ENCODE results near the gene ANGEL1. TPM values are rescaled to one million over a fixed set of nuclear protein-coding genes. Genes with fewer than 3 reads are reported as not detected.

ANGEL1 gene
- total RNA-seq, 1 donor from 2014 or later, result 9.6 TPM

DNA sequence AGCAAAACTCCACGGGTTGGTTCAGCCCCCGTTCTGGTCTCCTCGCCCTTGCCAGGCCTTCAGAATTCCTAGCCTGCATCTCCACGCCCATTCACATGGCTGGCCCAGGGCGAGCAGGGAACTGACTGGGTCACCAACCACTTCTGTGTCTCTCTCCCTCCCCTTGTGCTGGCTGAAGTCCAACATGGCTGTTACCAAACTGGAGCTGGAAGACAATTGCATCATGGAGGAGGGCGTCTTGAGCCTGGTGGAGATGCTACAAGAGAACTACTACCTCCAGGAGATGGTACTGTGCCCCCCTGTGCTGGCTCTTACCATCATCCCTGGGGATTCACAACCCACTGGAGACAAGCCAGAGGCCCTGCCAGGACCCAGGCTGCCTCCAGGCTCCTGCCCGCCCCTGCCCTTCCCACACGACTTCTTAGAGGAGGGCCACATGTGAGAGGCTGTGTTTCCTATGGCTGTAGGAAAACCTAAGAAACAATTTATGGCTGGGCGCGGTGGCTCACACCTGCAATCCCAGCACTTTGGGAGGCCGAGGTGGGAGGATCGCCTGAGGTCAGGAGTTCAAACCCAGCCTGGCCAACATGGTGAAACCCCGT, 23.4 kb upstream of the ANGEL1 start:
- no peak overlapping the region for H3K27ac Mint-ChIP-seq (ENCODE audit: unreplicated experiment)
- H3K4me3 Mint-ChIP-seq (ENCODE audit: unreplicated experiment), result no peak overlapping the region
- no peaks in the 10 kb centered on the region for H3K4me1 Mint-ChIP-seq (ENCODE audit: low read depth)
- H3K9me3 Mint-ChIP-seq (ENCODE audit: low read depth), result peaks cover 4% of the 10 kb centered on the region
- no peaks in the 10 kb centered on the region for H3K36me3 Mint-ChIP-seq (ENCODE audit: low read depth)
- no peak for DNase-seq (ENCODE audit: low spot score)
- H3K27me3 Mint-ChIP-seq (ENCODE audit: low read depth), result peaks cover 14% of the 10 kb centered on the region
- TF ChIP-seq, protein P1, sequence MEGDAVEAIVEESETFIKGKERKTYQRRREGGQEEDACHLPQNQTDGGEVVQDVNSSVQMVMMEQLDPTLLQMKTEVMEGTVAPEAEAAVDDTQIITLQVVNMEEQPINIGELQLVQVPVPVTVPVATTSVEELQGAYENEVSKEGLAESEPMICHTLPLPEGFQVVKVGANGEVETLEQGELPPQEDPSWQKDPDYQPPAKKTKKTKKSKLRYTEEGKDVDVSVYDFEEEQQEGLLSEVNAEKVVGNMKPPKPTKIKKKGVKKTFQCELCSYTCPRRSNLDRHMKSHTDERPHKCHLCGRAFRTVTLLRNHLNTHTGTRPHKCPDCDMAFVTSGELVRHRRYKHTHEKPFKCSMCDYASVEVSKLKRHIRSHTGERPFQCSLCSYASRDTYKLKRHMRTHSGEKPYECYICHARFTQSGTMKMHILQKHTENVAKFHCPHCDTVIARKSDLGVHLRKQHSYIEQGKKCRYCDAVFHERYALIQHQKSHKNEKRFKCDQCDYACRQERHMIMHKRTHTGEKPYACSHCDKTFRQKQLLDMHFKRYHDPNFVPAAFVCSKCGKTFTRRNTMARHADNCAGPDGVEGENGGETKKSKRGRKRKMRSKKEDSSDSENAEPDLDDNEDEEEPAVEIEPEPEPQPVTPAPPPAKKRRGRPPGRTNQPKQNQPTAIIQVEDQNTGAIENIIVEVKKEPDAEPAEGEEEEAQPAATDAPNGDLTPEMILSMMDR (IDR thresholded peaks at IDR 0.05), result no peak

DNA sequence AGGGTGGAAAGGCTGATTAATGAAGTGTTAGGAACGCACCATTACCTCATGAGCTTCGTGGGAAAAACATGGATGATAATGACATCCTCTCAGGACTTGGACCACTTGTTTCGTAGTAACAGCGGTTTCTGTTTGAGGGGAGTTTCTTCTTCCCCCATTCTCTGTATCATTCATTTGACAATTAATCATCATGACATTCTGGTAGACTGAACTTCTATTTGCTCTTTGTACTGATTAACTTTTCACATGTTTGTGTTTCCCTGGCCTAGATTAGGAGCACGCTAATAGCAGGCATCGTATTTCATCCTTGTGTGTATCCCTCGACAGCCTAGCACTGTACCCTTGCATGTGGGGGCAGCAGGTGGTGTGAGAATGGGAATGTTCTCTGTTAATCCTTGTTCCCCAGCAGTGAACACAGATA, 21.6 kb upstream of the ANGEL1 start:
- peaks cover 11% of the 10 kb centered on the region for H3K27me3 Mint-ChIP-seq (ENCODE audit: low read depth)
- H3K4me1 Mint-ChIP-seq (ENCODE audit: low read depth), result no peaks in the 10 kb centered on the region
- DNase-seq (ENCODE audit: low spot score), result no peak
- H3K4me3 Mint-ChIP-seq (ENCODE audit: unreplicated experiment), result no peak overlapping the region
- TF ChIP-seq, protein P1 (IDR thresholded peaks at IDR 0.05), result no peak
- H3K27ac Mint-ChIP-seq (ENCODE audit: unreplicated experiment), result no peak overlapping the region
- H3K36me3 Mint-ChIP-seq (ENCODE audit: low read depth), result no peaks in the 10 kb centered on the region
- H3K9me3 Mint-ChIP-seq (ENCODE audit: low read depth), result peaks cover 4% of the 10 kb centered on the region

DNA sequence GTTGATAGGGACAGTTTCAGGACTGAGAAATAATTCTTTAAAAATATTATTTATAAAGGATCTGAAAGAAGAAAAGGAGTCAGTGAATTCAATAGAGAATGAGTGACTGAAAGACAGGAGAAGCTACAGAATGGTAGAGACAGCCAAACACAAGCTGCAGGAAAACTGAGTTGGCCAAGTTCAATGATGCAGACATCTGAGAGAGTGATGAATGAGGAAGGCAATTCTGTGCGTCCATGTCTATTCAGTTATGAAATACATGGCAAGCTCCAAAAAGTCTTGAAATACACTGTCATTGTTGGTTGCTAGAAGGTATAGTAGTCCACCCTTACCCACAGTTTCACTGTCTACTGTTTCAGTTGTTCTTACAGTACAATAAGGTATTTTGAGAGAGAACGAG, 20.3 kb upstream of the ANGEL1 start:
- H3K27ac Mint-ChIP-seq (ENCODE audit: unreplicated experiment), result no peak overlapping the region
- TF ChIP-seq, protein P1 (IDR thresholded peaks at IDR 0.05), result no peak
- peaks cover 7% of the 10 kb centered on the region for H3K27me3 Mint-ChIP-seq (ENCODE audit: low read depth)
- peaks cover 4% of the 10 kb centered on the region for H3K9me3 Mint-ChIP-seq (ENCODE audit: low read depth)
- no peaks in the 10 kb centered on the region for H3K36me3 Mint-ChIP-seq (ENCODE audit: low read depth)
- H3K4me3 Mint-ChIP-seq (ENCODE audit: unreplicated experiment), result no peak overlapping the region
- no peak for DNase-seq (ENCODE audit: low spot score)
- no peaks in the 10 kb centered on the region for H3K4me1 Mint-ChIP-seq (ENCODE audit: low read depth)

DNA sequence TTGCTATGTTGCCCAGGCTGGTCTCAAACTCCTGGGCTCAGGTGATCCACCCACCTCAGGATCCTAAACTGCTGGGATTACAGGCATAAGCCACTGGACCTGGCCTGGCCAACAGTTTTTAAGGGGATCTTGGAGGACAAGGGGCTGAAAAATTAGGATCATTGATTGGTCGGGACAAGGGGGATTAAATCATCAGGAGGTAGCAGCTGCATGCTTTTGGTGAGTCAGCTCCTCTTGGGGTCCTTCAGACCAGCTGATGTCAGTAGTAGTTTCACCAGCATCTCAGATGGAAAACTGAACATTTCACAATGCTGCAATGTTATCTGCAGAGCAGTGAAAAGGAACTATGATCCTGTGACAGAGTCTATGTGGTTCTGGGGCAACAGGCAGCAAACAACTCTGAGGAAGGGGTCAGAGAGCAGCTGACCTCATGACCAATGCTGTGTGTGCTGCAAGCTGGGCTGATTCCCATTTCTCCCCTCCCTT, 19.9 kb upstream of the ANGEL1 start:
- Mint-ChIP-seq H3K9me3 (ENCODE audit: low read depth) (peaks cover 4% of the 10 kb centered on the region), H3K4me3 (ENCODE audit: unreplicated experiment) (no peak overlapping the region), H3K4me1 (ENCODE audit: low read depth) (no peaks in the 10 kb centered on the region), H3K27ac (ENCODE audit: unreplicated experiment) (no peak overlapping the region), H3K27me3 (ENCODE audit: low read depth) (peaks cover 7% of the 10 kb centered on the region), H3K36me3 (ENCODE audit: low read depth) (no peaks in the 10 kb centered on the region)
- no peak for DNase-seq (ENCODE audit: low spot score)
- TF ChIP-seq, protein P1 (IDR thresholded peaks at IDR 0.05), result no peak

DNA sequence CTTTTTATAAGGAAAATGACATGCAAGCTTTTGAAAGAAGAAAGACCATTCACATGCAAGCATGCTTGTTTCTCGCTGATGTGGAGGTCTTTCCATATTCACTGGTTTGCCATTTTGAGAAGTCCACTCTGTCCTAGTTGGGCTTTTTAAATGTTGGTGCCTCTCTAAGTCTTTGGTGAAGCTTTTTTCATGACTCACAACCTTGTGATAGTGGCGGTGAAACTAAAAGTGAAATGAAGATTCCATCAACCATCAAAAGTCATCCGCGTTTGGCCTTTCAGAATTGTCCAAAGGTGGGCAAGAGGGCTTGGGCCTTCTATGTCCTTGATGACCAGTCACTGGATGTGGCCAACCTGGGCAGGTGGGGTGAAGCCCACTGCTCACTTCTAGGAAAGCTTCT, 17.9 kb upstream of the ANGEL1 start:
- H3K27me3 Mint-ChIP-seq (ENCODE audit: low read depth), result peaks cover 9% of the 10 kb centered on the region
- no peaks in the 10 kb centered on the region for H3K36me3 Mint-ChIP-seq (ENCODE audit: low read depth)
- no peaks in the 10 kb centered on the region for H3K4me1 Mint-ChIP-seq (ENCODE audit: low read depth)
- no peak for DNase-seq (ENCODE audit: low spot score)
- TF ChIP-seq, protein P1 (IDR thresholded peaks at IDR 0.05), result no peak
- no peak overlapping the region for H3K27ac Mint-ChIP-seq (ENCODE audit: unreplicated experiment)
- peaks cover 4% of the 10 kb centered on the region for H3K9me3 Mint-ChIP-seq (ENCODE audit: low read depth)
- H3K4me3 Mint-ChIP-seq (ENCODE audit: unreplicated experiment), result no peak overlapping the region

All from chondrocyte (in vitro differentiated cells).